ENCODE results near the gene SYT6. TPM values are rescaled to one million over a fixed set of nuclear protein-coding genes. Genes with fewer than 3 reads are reported as not detected.
"Not testable (repeated sequence)": the region's sequence is repeated elsewhere in the genome, so short reads cannot be mapped to it uniquely, and the experiment has no call there.

The SYT6 gene
- total RNA-seq, 1 experiment from 2014 or later, result not detected

- no peak for DNase-seq (ENCODE audit: low spot score)
- in situ Hi-C loops (cut with HindIII; ENCODE audit: low sequenced_read_pairs), result no loop called here
Measured at GRCh38 chr1:114081437-114082303, 72.0 kb downstream of the SYT6 start.

- no peak for DNase-seq (ENCODE audit: low spot score)
- in situ Hi-C loops (cut with HindIII; ENCODE audit: low sequenced_read_pairs), result no loop called here
Measured at GRCh38 chr1:114080511-114081436, 72.9 kb downstream of the SYT6 start.

GRCh38 chr1:114079596-114080190, 74.0 kb downstream of the SYT6 start:
- DNase-seq (ENCODE audit: low spot score), result no peak
- in situ Hi-C loops (cut with HindIII; ENCODE audit: low sequenced_read_pairs), result no loop called here

GRCh38 chr1:114078116-114078515, 75.6 kb downstream of the SYT6 start:
- in situ Hi-C loops (cut with HindIII; ENCODE audit: low sequenced_read_pairs), result no loop called here
- DNase-seq (ENCODE audit: low spot score), result no peak

GRCh38 chr1:114077188-114077587, 76.5 kb downstream of the SYT6 start:
- no peak for DNase-seq (ENCODE audit: low spot score)
- in situ Hi-C loops (cut with HindIII; ENCODE audit: low sequenced_read_pairs), result no loop called here

- peak; percentile 80 for DNase-seq (ENCODE audit: low spot score)
- in situ Hi-C loops (cut with HindIII; ENCODE audit: low sequenced_read_pairs), result no loop called here
Measured at GRCh38 chr1:114076308-114076707, 77.4 kb downstream of the SYT6 start.

GRCh38 chr1:114075546-114076242, 78.0 kb downstream of the SYT6 start:
- in situ Hi-C loops (cut with HindIII; ENCODE audit: low sequenced_read_pairs), result no loop called here
- DNase-seq (ENCODE audit: low spot score), result no peak

- DNase-seq (ENCODE audit: low spot score), result no peak
- in situ Hi-C loops (cut with HindIII; ENCODE audit: low sequenced_read_pairs), result no loop called here
Measured at GRCh38 chr1:114075105-114075504, 78.6 kb downstream of the SYT6 start.

GRCh38 chr1:114072246-114072645, 81.4 kb downstream of the SYT6 start:
- no peak for DNase-seq (ENCODE audit: low spot score)
- in situ Hi-C loops (cut with HindIII; ENCODE audit: low sequenced_read_pairs), result no loop called here

GRCh38 chr1:114069762-114070161, 83.9 kb downstream of the SYT6 start:
- DNase-seq (ENCODE audit: low spot score); in situ Hi-C loops (cut with HindIII; ENCODE audit: low sequenced_read_pairs): not testable (repeated sequence)

GRCh38 chr1:114068684-114069083, 85.0 kb downstream of the SYT6 start:
- in situ Hi-C loops (cut with HindIII; ENCODE audit: low sequenced_read_pairs); DNase-seq (ENCODE audit: low spot score): not testable (repeated sequence)

- DNase-seq (ENCODE audit: low spot score); in situ Hi-C loops (cut with HindIII; ENCODE audit: low sequenced_read_pairs): not testable (repeated sequence)
Measured at GRCh38 chr1:114065671-114066070, 88.0 kb downstream of the SYT6 start.

- no peak for DNase-seq (ENCODE audit: low spot score)
- in situ Hi-C loops (cut with HindIII; ENCODE audit: low sequenced_read_pairs), result no loop called here
Measured at GRCh38 chr1:114063544-114063943, 90.1 kb downstream of the SYT6 start.

GRCh38 chr1:114062477-114063099, 91.1 kb downstream of the SYT6 start:
- in situ Hi-C loops (cut with HindIII; ENCODE audit: low sequenced_read_pairs), result no loop called here
- no peak for DNase-seq (ENCODE audit: low spot score)

- in situ Hi-C loops (cut with HindIII; ENCODE audit: low sequenced_read_pairs), result no loop called here
- DNase-seq (ENCODE audit: low spot score), result no peak
Measured at GRCh38 chr1:114061121-114061830, 92.4 kb downstream of the SYT6 start.

- DNase-seq (ENCODE audit: low spot score); in situ Hi-C loops (cut with HindIII; ENCODE audit: low sequenced_read_pairs): not testable (repeated sequence)
Measured at GRCh38 chr1:114058236-114058635, 95.4 kb downstream of the SYT6 start.

- no peak for DNase-seq (ENCODE audit: low spot score)
- in situ Hi-C loops (cut with HindIII; ENCODE audit: low sequenced_read_pairs), result no loop called here
Measured at GRCh38 chr1:114054148-114054547, 99.5 kb downstream of the SYT6 start.

GRCh38 chr1:114048232-114048631, 105.4 kb downstream of the SYT6 start:
- in situ Hi-C loops (cut with HindIII; ENCODE audit: low sequenced_read_pairs), result no loop called here
- DNase-seq (ENCODE audit: low spot score), result no peak
